ENCODE results near the gene ARFGEF2.
"Not testable (repeated sequence)": the region's sequence is repeated elsewhere in the genome, so short reads cannot be mapped to it uniquely, and the experiment has no call there.

The ARFGEF2 gene

GRCh38 chr20:49063279-49063678 is 141.8 kb downstream of the ARFGEF2 start:
- in situ Hi-C loops (cut with HindIII; ENCODE audit: low pct_unique_long_range_greater_than_20kb, low sequenced_read_pairs), result no loop called here
- no peak for TF ChIP-seq JUND (IDR thresholded peaks at IDR 0.05; ENCODE audit: low read depth)
- DNase-seq (ENCODE audit: low read depth in 1 of 2, low spot score in 1 of 2), result no peak

DNA sequence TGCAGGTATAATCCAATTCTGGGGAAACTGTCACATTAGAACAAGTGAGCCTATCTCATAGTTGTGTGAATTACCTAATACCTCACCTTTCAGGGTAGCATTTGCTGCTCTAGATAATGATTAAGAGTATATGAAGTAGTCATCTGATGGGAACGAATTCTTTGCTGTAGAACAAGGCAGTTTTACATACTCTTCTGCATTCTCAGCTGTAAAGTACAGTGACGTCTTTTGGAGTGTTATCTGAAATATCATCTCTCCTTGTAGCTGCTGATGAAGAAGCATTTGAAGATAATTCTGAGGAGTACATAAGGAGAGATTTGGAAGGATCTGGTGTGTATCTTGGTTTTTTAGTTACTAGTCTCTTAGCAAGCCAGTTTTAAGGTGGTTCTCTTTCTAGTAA is 153.0 kb downstream of the ARFGEF2 start:
- no peak for TF ChIP-seq JUND (IDR thresholded peaks at IDR 0.05; ENCODE audit: low read depth)
- DNase-seq (ENCODE audit: low read depth in 1 of 2, low spot score in 1 of 2), result no peak
- in situ Hi-C loops (cut with HindIII; ENCODE audit: low pct_unique_long_range_greater_than_20kb, low sequenced_read_pairs), result no loop called here

DNA sequence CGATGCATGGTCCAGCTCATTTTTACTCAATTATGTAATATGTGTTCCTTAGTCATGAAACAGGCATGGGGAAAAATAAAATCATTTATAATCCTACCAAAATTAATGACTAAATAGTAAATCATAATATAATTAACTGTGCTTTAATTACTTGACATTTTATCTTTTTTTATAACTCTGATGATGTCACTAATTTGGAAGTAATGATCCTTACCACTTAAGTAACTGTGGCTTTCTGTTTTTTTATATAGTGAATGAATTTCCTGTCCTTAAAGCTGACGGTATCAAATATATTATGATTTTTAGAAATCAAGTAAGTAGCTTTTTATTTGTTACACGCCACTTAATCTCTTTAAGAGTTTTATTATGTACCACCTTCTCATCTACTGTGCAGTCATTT is 156.8 kb downstream of the ARFGEF2 start:
- in situ Hi-C loops (cut with HindIII; ENCODE audit: low pct_unique_long_range_greater_than_20kb, low sequenced_read_pairs), result no loop called here
- no peak for TF ChIP-seq JUND (IDR thresholded peaks at IDR 0.05; ENCODE audit: low read depth)
- DNase-seq (ENCODE audit: low read depth in 1 of 2, low spot score in 1 of 2), result no peak

DNA sequence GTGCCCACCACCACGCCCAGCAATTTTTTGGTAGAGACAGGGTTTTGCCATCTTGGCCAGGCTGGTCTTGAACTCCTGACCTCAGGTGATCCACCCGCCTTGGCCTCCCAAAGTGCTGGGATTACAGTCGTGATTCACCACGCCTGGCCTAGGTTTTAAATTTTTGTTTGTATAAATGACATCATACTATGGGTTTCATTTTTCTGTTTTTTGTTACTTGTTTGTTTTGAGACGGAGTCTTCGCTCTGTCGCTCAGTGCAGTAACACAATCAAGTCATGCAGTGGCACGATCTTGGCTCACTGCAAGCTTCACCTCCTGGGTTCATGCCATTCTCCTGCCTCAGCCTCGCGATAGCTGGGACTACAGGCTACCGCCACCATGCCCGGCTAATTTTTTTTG is 160.8 kb downstream of the ARFGEF2 start:
- in situ Hi-C loops (cut with HindIII; ENCODE audit: low pct_unique_long_range_greater_than_20kb, low sequenced_read_pairs); DNase-seq (ENCODE audit: low read depth in 1 of 2, low spot score in 1 of 2): not testable (repeated sequence)
